ENCODE results near the gene CYP19A1.

The CYP19A1 gene

GRCh38 chr15:51183076-51183475, 155.3 kb downstream of the CYP19A1 start:
- no peaks in the 10 kb centered on the region for H3K9me2 ChIP-seq (replicated peaks; ENCODE audit: control insufficient read depth, low read length)
- H3K4me2 ChIP-seq (ENCODE audit: low read length): no peak overlapping the region
- H3K79me2 ChIP-seq (ENCODE audit: control insufficient read depth, low read length): no peaks in the 10 kb centered on the region
- H3K4me1 ChIP-seq (ENCODE audit: control insufficient read depth, low read length): no peaks in the 10 kb centered on the region
- TF ChIP-seq, protein P1, sequence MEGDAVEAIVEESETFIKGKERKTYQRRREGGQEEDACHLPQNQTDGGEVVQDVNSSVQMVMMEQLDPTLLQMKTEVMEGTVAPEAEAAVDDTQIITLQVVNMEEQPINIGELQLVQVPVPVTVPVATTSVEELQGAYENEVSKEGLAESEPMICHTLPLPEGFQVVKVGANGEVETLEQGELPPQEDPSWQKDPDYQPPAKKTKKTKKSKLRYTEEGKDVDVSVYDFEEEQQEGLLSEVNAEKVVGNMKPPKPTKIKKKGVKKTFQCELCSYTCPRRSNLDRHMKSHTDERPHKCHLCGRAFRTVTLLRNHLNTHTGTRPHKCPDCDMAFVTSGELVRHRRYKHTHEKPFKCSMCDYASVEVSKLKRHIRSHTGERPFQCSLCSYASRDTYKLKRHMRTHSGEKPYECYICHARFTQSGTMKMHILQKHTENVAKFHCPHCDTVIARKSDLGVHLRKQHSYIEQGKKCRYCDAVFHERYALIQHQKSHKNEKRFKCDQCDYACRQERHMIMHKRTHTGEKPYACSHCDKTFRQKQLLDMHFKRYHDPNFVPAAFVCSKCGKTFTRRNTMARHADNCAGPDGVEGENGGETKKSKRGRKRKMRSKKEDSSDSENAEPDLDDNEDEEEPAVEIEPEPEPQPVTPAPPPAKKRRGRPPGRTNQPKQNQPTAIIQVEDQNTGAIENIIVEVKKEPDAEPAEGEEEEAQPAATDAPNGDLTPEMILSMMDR (IDR thresholded peaks at IDR 0.05; ENCODE audit: low read depth, low read length, poor library complexity, severe bottlenecking): no peak
- TF ChIP-seq EZH2phosphoT487 (IDR thresholded peaks at IDR 0.05; ENCODE audit: borderline replicate concordance, low read length): no peak
- no peak overlapping the region for H3K27ac ChIP-seq (ENCODE audit: low read depth, low read length)
- no peaks in the 10 kb centered on the region for H3K36me3 ChIP-seq (ENCODE audit: control insufficient read depth, low read length)
- no peak overlapping the region for H3K4me3 ChIP-seq (ENCODE audit: low read length)
- H4K20me1 ChIP-seq (ENCODE audit: control insufficient read depth, insufficient read depth, low read depth, low read length): no peaks in the 10 kb centered on the region
- no peaks in the 10 kb centered on the region for H3K9me3 ChIP-seq (ENCODE audit: control insufficient read depth, insufficient read depth, low read length)
- H3F3A ChIP-seq (ENCODE audit: control insufficient read depth, insufficient read depth): no peaks in the 10 kb centered on the region
- peaks cover 4% of the 10 kb centered on the region for H3K27me3 ChIP-seq (ENCODE audit: control insufficient read depth, low read length)

GRCh38 chr15:51181905-51182304, 156.5 kb downstream of the CYP19A1 start:
- H3K36me3 ChIP-seq (ENCODE audit: control insufficient read depth, low read length): no peaks in the 10 kb centered on the region
- H4K20me1 ChIP-seq (ENCODE audit: control insufficient read depth, insufficient read depth, low read depth, low read length): no peaks in the 10 kb centered on the region
- H3K9me2 ChIP-seq (replicated peaks; ENCODE audit: control insufficient read depth, low read length): no peaks in the 10 kb centered on the region
- no peak for TF ChIP-seq EZH2phosphoT487 (IDR thresholded peaks at IDR 0.05; ENCODE audit: borderline replicate concordance, low read length)
- TF ChIP-seq, protein P1 (IDR thresholded peaks at IDR 0.05; ENCODE audit: low read depth, low read length, poor library complexity, severe bottlenecking): no peak
- H3K4me2 ChIP-seq (ENCODE audit: low read length): no peak overlapping the region
- no peak overlapping the region for H3K4me3 ChIP-seq (ENCODE audit: low read length)
- H3K27me3 ChIP-seq (ENCODE audit: control insufficient read depth, low read length): peaks cover 3% of the 10 kb centered on the region
- H3K4me1 ChIP-seq (ENCODE audit: control insufficient read depth, low read length): no peaks in the 10 kb centered on the region
- no peaks in the 10 kb centered on the region for H3F3A ChIP-seq (ENCODE audit: control insufficient read depth, insufficient read depth)
- no peaks in the 10 kb centered on the region for H3K9me3 ChIP-seq (ENCODE audit: control insufficient read depth, insufficient read depth, low read length)
- no peaks in the 10 kb centered on the region for H3K79me2 ChIP-seq (ENCODE audit: control insufficient read depth, low read length)
- H3K27ac ChIP-seq (ENCODE audit: low read depth, low read length): no peak overlapping the region

DNA sequence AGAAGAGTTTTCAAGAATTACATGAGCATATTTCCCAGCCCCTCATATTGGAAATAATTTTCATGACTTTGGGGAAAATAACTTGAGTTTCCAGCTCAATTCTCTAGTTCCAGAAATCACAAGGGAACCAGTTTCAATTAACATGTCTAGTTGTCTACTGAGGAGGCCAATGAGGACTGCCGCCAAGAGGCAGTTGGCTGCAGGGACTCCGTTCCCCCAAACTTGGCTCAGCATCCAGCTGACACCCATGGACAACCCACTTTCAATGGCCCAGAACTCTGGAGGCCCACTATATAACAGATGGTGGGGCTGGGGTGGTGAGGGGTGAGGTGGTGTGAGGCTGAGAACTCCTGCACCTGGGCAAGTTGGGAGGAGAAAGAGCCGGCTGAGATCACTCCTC, 157.2 kb downstream of the CYP19A1 start:
- no peaks in the 10 kb centered on the region for H4K20me1 ChIP-seq (ENCODE audit: control insufficient read depth, insufficient read depth, low read depth, low read length)
- H3K27me3 ChIP-seq (ENCODE audit: control insufficient read depth, low read length): no peaks in the 10 kb centered on the region; the same call in 1 of the 2 replicates
- no peak overlapping the region for H3K27ac ChIP-seq (ENCODE audit: low read depth, low read length)
- no peaks in the 10 kb centered on the region for H3F3A ChIP-seq (ENCODE audit: control insufficient read depth, insufficient read depth)
- H3K79me2 ChIP-seq (ENCODE audit: control insufficient read depth, low read length): no peaks in the 10 kb centered on the region
- TF ChIP-seq, protein P1 (IDR thresholded peaks at IDR 0.05; ENCODE audit: low read depth, low read length, poor library complexity, severe bottlenecking): no peak
- no peak for TF ChIP-seq EZH2phosphoT487 (IDR thresholded peaks at IDR 0.05; ENCODE audit: borderline replicate concordance, low read length)
- no peaks in the 10 kb centered on the region for H3K9me3 ChIP-seq (ENCODE audit: control insufficient read depth, insufficient read depth, low read length)
- no peak overlapping the region for H3K4me3 ChIP-seq (ENCODE audit: low read length)
- H3K4me1 ChIP-seq (ENCODE audit: control insufficient read depth, low read length): no peaks in the 10 kb centered on the region
- H3K36me3 ChIP-seq (ENCODE audit: control insufficient read depth, low read length): no peaks in the 10 kb centered on the region
- H3K9me2 ChIP-seq (replicated peaks; ENCODE audit: control insufficient read depth, low read length): no peaks in the 10 kb centered on the region
- no peak overlapping the region for H3K4me2 ChIP-seq (ENCODE audit: low read length)
